Colonic mucosa (tissue), 4 donors: ENCODE results near the gene ARNT2. TPM values are rescaled to one million over a fixed set of nuclear protein-coding genes. Genes with fewer than 3 reads are reported as not detected.

Source experiments
- DNase-seq: peaks from one replicate; pipeline ENCODE4 v3.0.0-alpha.2; 2020
- H3K27ac ChIP-seq: fragments of 200-600 bp; one replicate; pipeline ENCODE4 v1.8.0; 2021
- H3K27me3 ChIP-seq: fragments of 200-600 bp; one replicate; pipeline ENCODE4 v1.8.0; 2021
- H3K36me3 ChIP-seq: fragments of 200-600 bp; one replicate; pipeline ENCODE4 v1.8.0; 2021
- H3K4me1 ChIP-seq: fragments of 200-600 bp; one replicate; pipeline ENCODE4 v1.8.0; 2021; ENCODE audit warnings: mild to moderate bottlenecking
- H3K4me3 ChIP-seq: fragments of 200-600 bp; one replicate; pipeline ENCODE4 v1.8.0; 2021
- H3K9ac ChIP-seq, 2 donors: one replicate each; pipeline ENCODE4 v1.7.0; 2013; ENCODE audit warnings: control low read depth in 2 of 2, low read depth in 2 of 2, low read length in 2 of 2
- H3K9me3 ChIP-seq: fragments of 200-600 bp; one replicate; pipeline ENCODE4 v1.8.0; 2021
- CTCF ChIP-seq: fragments of 200-600 bp; IDR thresholded peaks from one replicate; pipeline ENCODE4 v1.8.0; 2022; ENCODE audit warnings: antibody characterized with exemption, mild to moderate bottlenecking
- intact Hi-C: fragments of 100-400 bp; cut with DNase I; formaldehyde crosslinking; loops from one replicate; pipeline ENCODE4 v1.14.1; 2022
- total RNA-seq, 2 donors: library from RNA; stranded (reverse); fragmentation: NEBNext Ultra II Directional in 1 of 2; extraction: Animal tissue kit (Norgen Biotek cat#: 25700) in 1 of 2; gene quantifications; one replicate each; pipeline ENCODE4 v1.2.1, GENCODE V29; 2021
- donor health status: healthy.
- donor health status: DM: no; HTN: no; CAD: no.
- donor health status: DM: no; HTN: no; CAD: no.

Gene ARNT2
- total RNA-seq, 2 donors from 2014 or later = 1.6 to 2.7 TPM

- H3K9ac ChIP-seq = no peak overlapping the region
- DNase-seq = no peak
- no peaks in the 10 kb centered on the region for H3K27me3 ChIP-seq
- intact Hi-C loops = no loop called here
- no peaks in the 10 kb centered on the region for H3K4me1 ChIP-seq
- H3K27ac ChIP-seq = no peak overlapping the region
- no peaks in the 10 kb centered on the region for H3K36me3 ChIP-seq
- no peak for TF ChIP-seq CTCF
- H3K4me3 ChIP-seq = no peak overlapping the region
- no peaks in the 10 kb centered on the region for H3K9me3 ChIP-seq
These were observed 35.8 kb downstream of the ARNT2 start for GRCh38 chr15:80440024-80440423.

- H3K9me3 ChIP-seq = no peaks in the 10 kb centered on the region
- no peak overlapping the region for H3K9ac ChIP-seq
- H3K4me1 ChIP-seq = no peaks in the 10 kb centered on the region
- no peak overlapping the region for H3K4me3 ChIP-seq
- intact Hi-C loops = no loop called here
- TF ChIP-seq CTCF = no peak
- no peaks in the 10 kb centered on the region for H3K27me3 ChIP-seq
- no peak for DNase-seq
- H3K27ac ChIP-seq = no peak overlapping the region
- no peaks in the 10 kb centered on the region for H3K36me3 ChIP-seq
These were observed 36.9 kb downstream of the ARNT2 start for GRCh38 chr15:80441041-80441440.

- no peak for DNase-seq
- Histone ChIP-seq H3K9me3 (no peaks in the 10 kb centered on the region), H3K27ac (no peak overlapping the region), H3K36me3 (no peaks in the 10 kb centered on the region), H3K4me3 (no peak overlapping the region), H3K4me1 (no peaks in the 10 kb centered on the region), H3K27me3 (no peaks in the 10 kb centered on the region), H3K9ac (no peak overlapping the region)
- TF ChIP-seq CTCF = no peak
- intact Hi-C loops = no loop called here
These were observed 37.5 kb downstream of the ARNT2 start for GRCh38 chr15:80441714-80442113.

GRCh38 chr15:80442728-80443403, 38.7 kb downstream of the ARNT2 start:
- Histone ChIP-seq H3K27ac (no peak overlapping the region), H3K9me3 (no peaks in the 10 kb centered on the region), H3K4me1 (no peaks in the 10 kb centered on the region), H3K27me3 (no peaks in the 10 kb centered on the region), H3K36me3 (no peaks in the 10 kb centered on the region), H3K4me3 (no peak overlapping the region), H3K9ac (no peak overlapping the region)
- DNase-seq = no peak
- intact Hi-C loops = no loop called here
- no peak for TF ChIP-seq CTCF

- intact Hi-C loops = no loop called here
- DNase-seq = no peak
- H3K9ac ChIP-seq = no peak overlapping the region
- H3K36me3 ChIP-seq = no peaks in the 10 kb centered on the region
- H3K9me3 ChIP-seq = no peaks in the 10 kb centered on the region
- no peak overlapping the region for H3K4me3 ChIP-seq
- H3K4me1 ChIP-seq = no peaks in the 10 kb centered on the region
- no peak for TF ChIP-seq CTCF
- H3K27ac ChIP-seq = no peak overlapping the region
- H3K27me3 ChIP-seq = no peaks in the 10 kb centered on the region
These were observed 40.6 kb downstream of the ARNT2 start for GRCh38 chr15:80444680-80445251.
